Suprapubic skin (tissue), 4 donors: ENCODE results near the gene KCNAB2. TPM values are rescaled to one million over a fixed set of nuclear protein-coding genes. Genes with fewer than 3 reads are reported as not detected.

Source experiments
- DNase-seq, 2 donors: peaks; one replicate each; pipeline ENCODE4 v3.0.0-alpha.2; 2019; ENCODE audit warnings: low spot score in 2 of 2
- H3K27ac ChIP-seq: fragments of 200-600 bp; sonication (generic); one replicate; pipeline ENCODE4 v1.5.1; 2019
- H3K27me3 ChIP-seq: fragments of 200-600 bp; sonication (generic); one replicate; pipeline ENCODE4 v1.5.1; 2019
- H3K36me3 ChIP-seq: fragments of 200-600 bp; sonication (generic); one replicate; pipeline ENCODE4 v1.5.1; 2019
- H3K4me1 ChIP-seq: fragments of 200-600 bp; sonication (generic); one replicate; pipeline ENCODE4 v1.5.1; 2019
- H3K4me3 ChIP-seq: fragments of 200-600 bp; sonication (generic); one replicate; pipeline ENCODE4 v1.5.1; 2019; ENCODE audit warnings: mild to moderate bottlenecking
- H3K9me3 ChIP-seq: fragments of 200-600 bp; sonication (generic); one replicate; pipeline ENCODE4 v1.5.1; 2019
- CTCF ChIP-seq, 2 donors: fragments of 200-600 bp in 1 of 2; fragments of 450-650 bp in 1 of 2; sonication (generic) in 1 of 2; IDR thresholded peaks; one replicate each; pipeline ENCODE4 v1.5.1; 2016 to 2019; ENCODE audit warnings: antibody characterized with exemption in 2 of 2, mild to moderate bottlenecking in 1 of 2, moderate library complexity in 1 of 2
- EP300 ChIP-seq: sonication (generic); formaldehyde crosslinking; IDR thresholded peaks from one replicate; pipeline ENCODE4 v1.6.1; 2017; ENCODE audit warnings: antibody characterized with exemption
- POLR2A ChIP-seq, 2 donors: fragments of 450-650 bp; IDR thresholded peaks; one replicate each; pipeline ENCODE4 v1.6.1; 2017; ENCODE audit warnings: antibody characterized with exemption in 2 of 2, mild to moderate bottlenecking in 2 of 2, moderate library complexity in 2 of 2
- POLR2AphosphoS5 ChIP-seq, 3 donors: sonication (generic); formaldehyde crosslinking; IDR thresholded peaks; one replicate each; pipeline ENCODE4 v1.6.1; 2017; ENCODE audit warnings: antibody characterized with exemption in 3 of 3
- WGBS: methylation state at CpG from one replicate; pipeline ENCODE4 v1.1.5; 2018; 5-methylcytosine and 5-hydroxymethylcytosine counted together
- total RNA-seq, 4 donors: library from RNA; depleted of rRNA; stranded (reverse); fragments of >200 nt; gene quantifications; one replicate each; pipeline ENCODE4 v1.1.0, GENCODE V29; 2016

Gene KCNAB2
- total RNA-seq, 4 donors from 2014 or later: 13.3 to 17.5 (median 16.2) TPM

GRCh38 chr1:6145864-6146410 lies 100.2 kb downstream of the KCNAB2 start:
- Histone ChIP-seq H3K9me3 (no peaks in the 10 kb centered on the region), H3K4me1 (peaks cover 9% of the 10 kb centered on the region), H3K36me3 (no peaks in the 10 kb centered on the region), H3K27me3 (peaks cover 51% of the 10 kb centered on the region), H3K4me3 (no peak overlapping the region), H3K27ac (no peak overlapping the region)
- TF ChIP-seq POLR2A (IDR thresholded peaks at IDR 0.05) (no peak), CTCF (IDR thresholded peaks at IDR 0.05) (no peak), POLR2AphosphoS5 (IDR thresholded peaks at IDR 0.05) (no peak), EP300 (no peak)
- no peak for DNase-seq
- 69% methylated on average over 15 of the region's 24 CpGs for WGBS

GRCh38 chr1:6148497-6149241 lies 103.0 kb downstream of the KCNAB2 start:
- no peaks in the 10 kb centered on the region for H3K36me3 ChIP-seq
- TF ChIP-seq POLR2AphosphoS5 (IDR thresholded peaks at IDR 0.05) (no peak), POLR2A (IDR thresholded peaks at IDR 0.05) (no peak), EP300 (no peak), CTCF (IDR thresholded peaks at IDR 0.05) (no peak)
- H3K4me3 ChIP-seq: peak overlapping the region; percentile 5
- DNase-seq: no peak
- 9% methylated on average over 29 of the region's 53 CpGs for WGBS
- peaks cover 9% of the 10 kb centered on the region for H3K4me1 ChIP-seq
- no peaks in the 10 kb centered on the region for H3K9me3 ChIP-seq
- no peak overlapping the region for H3K27ac ChIP-seq
- H3K27me3 ChIP-seq: peaks cover 51% of the 10 kb centered on the region

- DNase-seq: no peak
- peaks cover 9% of the 10 kb centered on the region for H3K4me1 ChIP-seq
- H3K27ac ChIP-seq: no peak overlapping the region
- H3K36me3 ChIP-seq: no peaks in the 10 kb centered on the region
- no peaks in the 10 kb centered on the region for H3K9me3 ChIP-seq
- H3K27me3 ChIP-seq: peaks cover 50% of the 10 kb centered on the region
- TF ChIP-seq POLR2AphosphoS5 (IDR thresholded peaks at IDR 0.05): no peak
- no peak for TF ChIP-seq CTCF (IDR thresholded peaks at IDR 0.05)
- TF ChIP-seq POLR2A (IDR thresholded peaks at IDR 0.05): no peak
- no peak for TF ChIP-seq EP300
- H3K4me3 ChIP-seq: no peak overlapping the region
- 94% methylated on average over 1 of the region's 1 CpG for WGBS
These were observed 103.9 kb downstream of the KCNAB2 start for GRCh38 chr1:6149597-6149996.

GRCh38 chr1:6150006-6150938 lies 104.6 kb downstream of the KCNAB2 start:
- Histone ChIP-seq H3K4me3 (no peak overlapping the region), H3K27me3 (peaks cover 50% of the 10 kb centered on the region), H3K9me3 (no peaks in the 10 kb centered on the region), H3K36me3 (no peaks in the 10 kb centered on the region), H3K27ac (no peak overlapping the region), H3K4me1 (peaks cover 9% of the 10 kb centered on the region)
- no peak for DNase-seq
- WGBS: 75% methylated on average over 9 of the region's 11 CpGs
- TF ChIP-seq POLR2A (IDR thresholded peaks at IDR 0.05) (no peak), POLR2AphosphoS5 (IDR thresholded peaks at IDR 0.05) (no peak), CTCF (IDR thresholded peaks at IDR 0.05) (no peak), EP300 (no peak)

Other genes starting within 250 kb of the KCNAB2 start
- gene NPHP4, start 53.5 kb upstream of the KCNAB2 start, total RNA-seq: 10 to 100 TPM; 26.3 to 33.7 (median 29.1) TPM
- under 1 TPM in 3 of 4 donors, not detected in 1; 0.04 to 0.36 (median 0.13) TPM for gene CHD5, start 134.4 kb downstream of the KCNAB2 start, total RNA-seq
- gene RPL22, start 153.7 kb downstream of the KCNAB2 start, total RNA-seq: 100 to 1,000 TPM; 152 to 206 (median 171) TPM
- gene RNF207, start 160.2 kb downstream of the KCNAB2 start, total RNA-seq: 1 to 10 TPM; 4.6 to 9.8 (median 9.5) TPM
- 10 to 100 TPM; 20.2 to 65.0 (median 58.1) TPM for gene ICMT, start 190.1 kb downstream of the KCNAB2 start, total RNA-seq
- gene HES3, start 198.3 kb downstream of the KCNAB2 start, total RNA-seq: not detected
- 10 to 100 TPM in 3 of 4 donors, 1 to 10 TPM in 1; 5.6 to 16.1 (median 14.2) TPM for gene GPR153, start 215.2 kb downstream of the KCNAB2 start, total RNA-seq